ENCODE measurements around the gene ERC2.

ERC2 gene

GRCh38 chr3:55484801-55485791 lies 983.2 kb downstream of the ERC2 start:
- no peak overlapping the region for H3K27ac ChIP-seq
- TF ChIP-seq, protein P1, sequence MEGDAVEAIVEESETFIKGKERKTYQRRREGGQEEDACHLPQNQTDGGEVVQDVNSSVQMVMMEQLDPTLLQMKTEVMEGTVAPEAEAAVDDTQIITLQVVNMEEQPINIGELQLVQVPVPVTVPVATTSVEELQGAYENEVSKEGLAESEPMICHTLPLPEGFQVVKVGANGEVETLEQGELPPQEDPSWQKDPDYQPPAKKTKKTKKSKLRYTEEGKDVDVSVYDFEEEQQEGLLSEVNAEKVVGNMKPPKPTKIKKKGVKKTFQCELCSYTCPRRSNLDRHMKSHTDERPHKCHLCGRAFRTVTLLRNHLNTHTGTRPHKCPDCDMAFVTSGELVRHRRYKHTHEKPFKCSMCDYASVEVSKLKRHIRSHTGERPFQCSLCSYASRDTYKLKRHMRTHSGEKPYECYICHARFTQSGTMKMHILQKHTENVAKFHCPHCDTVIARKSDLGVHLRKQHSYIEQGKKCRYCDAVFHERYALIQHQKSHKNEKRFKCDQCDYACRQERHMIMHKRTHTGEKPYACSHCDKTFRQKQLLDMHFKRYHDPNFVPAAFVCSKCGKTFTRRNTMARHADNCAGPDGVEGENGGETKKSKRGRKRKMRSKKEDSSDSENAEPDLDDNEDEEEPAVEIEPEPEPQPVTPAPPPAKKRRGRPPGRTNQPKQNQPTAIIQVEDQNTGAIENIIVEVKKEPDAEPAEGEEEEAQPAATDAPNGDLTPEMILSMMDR (IDR thresholded peaks at IDR 0.05): peak; percentile 80
- TF ChIP-seq ZFX (IDR thresholded peaks at IDR 0.05; ENCODE audit: borderline replicate concordance): no peak

- H3K27ac ChIP-seq: no peak overlapping the region
- TF ChIP-seq, protein P1 (IDR thresholded peaks at IDR 0.05): no peak
- TF ChIP-seq ZFX (IDR thresholded peaks at IDR 0.05; ENCODE audit: borderline replicate concordance): no peak
Observed at GRCh38 chr3:55484191-55484689, 984.0 kb downstream of the ERC2 start.

DNA sequence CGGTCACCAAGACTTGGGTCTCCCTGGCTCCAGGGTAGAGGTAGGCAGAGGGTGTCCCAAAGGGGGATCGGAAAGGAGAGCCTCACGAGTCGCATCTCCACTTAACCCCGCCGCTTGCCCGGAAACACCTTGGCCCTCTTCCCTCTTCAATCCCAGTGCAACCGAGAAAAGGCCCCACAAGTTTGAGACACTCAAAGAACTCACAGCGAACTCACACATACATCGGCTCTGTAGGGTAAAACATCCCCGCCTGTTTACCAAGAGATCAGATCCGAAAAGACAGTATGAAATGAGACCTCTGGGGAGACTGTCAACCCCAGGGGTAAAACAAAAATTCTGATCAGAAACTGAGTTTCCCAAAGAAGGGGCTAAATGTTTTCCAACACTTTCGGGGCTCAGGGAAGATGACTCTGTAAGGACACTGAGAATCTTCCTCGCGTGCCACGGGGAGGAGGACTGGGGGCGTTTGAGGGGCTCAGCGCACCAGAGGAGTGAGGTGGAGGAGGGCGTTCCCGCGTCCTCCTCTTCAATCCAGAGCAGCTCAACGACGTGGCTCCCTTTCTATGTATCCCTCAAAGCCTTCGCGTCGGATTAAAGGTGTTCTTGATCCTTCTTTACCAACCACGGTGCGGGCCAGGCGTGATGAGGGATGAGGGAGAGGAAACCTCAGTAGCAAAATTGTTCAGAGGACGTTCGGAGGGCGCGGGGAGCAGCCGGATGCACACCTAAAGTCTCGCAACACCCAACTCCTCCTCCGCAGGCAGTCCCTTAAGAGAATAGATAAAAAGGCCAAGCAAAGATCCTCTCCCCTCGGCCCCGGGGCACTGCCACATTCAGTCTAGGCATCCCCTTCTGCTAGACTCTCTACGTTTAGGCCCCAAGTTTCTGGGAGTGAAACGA lies 984.8 kb downstream of the ERC2 start:
- TF ChIP-seq, protein P1 (IDR thresholded peaks at IDR 0.05): no peak
- TF ChIP-seq ZFX (IDR thresholded peaks at IDR 0.05; ENCODE audit: borderline replicate concordance): no peak
- no peak overlapping the region for H3K27ac ChIP-seq

DNA sequence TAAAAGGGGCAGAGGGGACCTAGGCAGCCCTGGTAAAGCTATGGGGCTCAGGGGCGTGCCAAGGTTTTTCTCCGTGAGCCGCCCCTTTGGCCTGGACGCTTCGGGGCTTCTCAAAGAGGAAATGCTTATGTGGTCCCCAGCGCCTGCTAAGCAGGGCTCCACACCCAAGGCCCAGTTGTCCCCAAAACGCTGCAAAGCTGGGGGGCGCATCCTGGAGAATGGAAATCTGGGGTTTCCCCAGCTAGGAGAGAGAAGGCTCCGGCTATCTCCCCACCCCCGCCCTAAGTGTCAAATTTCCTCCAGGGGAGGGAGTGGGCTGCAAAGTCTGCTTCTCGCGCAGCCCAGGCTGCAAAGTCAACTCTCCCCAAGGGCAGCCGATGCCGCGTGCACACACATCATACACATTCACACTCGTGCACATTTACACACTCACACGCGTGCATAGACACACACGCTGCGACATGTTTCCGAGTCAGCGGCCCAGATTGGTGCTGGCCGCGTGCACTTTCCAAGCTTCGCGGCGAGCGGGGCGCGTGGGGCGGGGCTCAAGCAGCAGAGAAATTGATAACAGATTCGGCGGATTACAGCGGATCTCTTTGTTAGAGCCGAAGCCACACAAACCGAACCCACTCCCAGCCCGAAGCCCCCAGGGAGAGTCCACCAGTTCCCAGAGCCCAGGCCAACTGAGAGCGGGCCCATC lies 985.6 kb downstream of the ERC2 start:
- no peak overlapping the region for H3K27ac ChIP-seq
- no peak for TF ChIP-seq ZFX (IDR thresholded peaks at IDR 0.05; ENCODE audit: borderline replicate concordance)
- TF ChIP-seq, protein P1 (IDR thresholded peaks at IDR 0.05): no peak

DNA sequence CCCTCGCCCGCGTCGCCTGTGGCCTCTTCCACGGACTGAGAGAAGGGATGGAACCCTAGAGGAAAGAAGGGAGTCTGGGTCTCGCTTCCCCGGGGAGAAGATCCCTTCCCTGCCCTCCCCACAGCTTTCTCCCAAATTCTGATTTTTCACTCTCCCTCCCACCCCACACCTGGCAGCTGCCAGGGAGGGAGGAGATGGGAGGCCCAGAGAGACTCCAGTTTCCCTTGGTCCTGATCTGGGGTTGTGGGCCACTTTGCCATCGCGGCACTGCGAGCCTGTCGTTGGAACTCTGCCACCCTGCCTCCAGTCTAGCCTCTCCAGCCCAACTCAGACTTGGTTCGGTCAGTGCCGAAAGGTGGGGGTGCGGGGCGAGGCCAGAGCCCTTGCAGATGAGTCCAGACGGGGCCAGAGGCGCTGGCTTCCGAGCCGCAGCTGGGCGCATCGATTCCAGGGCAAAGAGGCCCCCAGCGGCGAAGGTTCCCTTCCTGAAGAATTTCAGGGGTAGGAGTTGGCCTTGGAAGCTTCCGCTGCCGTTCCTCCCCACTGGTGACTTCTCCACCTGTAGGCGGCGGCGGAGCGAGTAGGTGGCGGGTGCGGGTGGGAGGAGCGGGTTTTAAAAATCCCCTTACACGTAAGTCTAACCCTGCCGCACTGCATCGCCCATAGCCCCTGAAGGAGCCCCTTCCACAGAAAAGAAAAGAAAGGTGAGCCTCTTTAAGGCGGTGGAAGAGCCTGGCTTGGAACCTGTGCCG lies 986.3 kb downstream of the ERC2 start:
- H3K27ac ChIP-seq: no peak overlapping the region

More for the DNA sequence above, 986.3 kb downstream of the ERC2 start:
- TF ChIP-seq ZFX (IDR thresholded peaks at IDR 0.05; ENCODE audit: borderline replicate concordance): no peak
- TF ChIP-seq, protein P1 (IDR thresholded peaks at IDR 0.05): peak; percentile 39; the same call in 1 of the 2 replicates

Measured in 22Rv1 (cell line).